HCT116 (cell line): Measurements from ENCODE around the gene IFT25. TPM values are rescaled to one million over a fixed set of nuclear protein-coding genes. Genes with fewer than 3 reads are reported as not detected.
"Not testable (repeated sequence)": the region's sequence is repeated elsewhere in the genome, so short reads cannot be mapped to it uniquely, and the experiment has no call there.

Source experiments
- ATAC-seq: fragments of 200-7000 bp; cut with Tn5 transposase; 2 replicates; pipeline ENCODE4 v1.9.1; 2020; ENCODE audit warnings: mild to moderate bottlenecking, moderate library complexity
- BruUV-seq: library from RNA; stranded (reverse); fragments of 400-500 nt; replicated peaks from 2 replicates; lab custom pipeline; 2021; lab: Mats Ljungman, UMichigan
- CTCF ChIA-PET: fragments of 300-600 bp; sonication (Branson Sonifier 250); formaldehyde crosslinking; loops from one replicate; lab custom pipeline; 2021; ENCODE audit warnings: antibody characterized with exemption; lab: Charles Lee
- POLR2A ChIA-PET: fragments of 300-600, 350-600 bp; sonication (Branson Sonifier 250); formaldehyde crosslinking; loops from one replicate; lab custom pipeline; 2021; ENCODE audit warnings: antibody characterized with exemption; lab: Charles Lee
- RAD21 ChIA-PET, 2 experiments: fragments of 300-600 bp; sonication (Branson Sonifier 250); formaldehyde crosslinking; loops; one replicate each; lab custom pipeline; 2023; ENCODE audit warnings: low total read pairs in 2 of 2; ENCODE audit not compliant: uncharacterized antibody in 2 of 2, unreplicated experiment in 2 of 2, low non-redundant PET in 1 of 2; lab: Charles Lee
- DNase-seq: peaks from one replicate; pipeline ENCODE4 v3.0.0-alpha.2; 2010; ENCODE audit warnings: low read depth, low spot score
- H2AFZ ChIP-seq: fragments of 200-600 bp; shearing (Covaris generic), sonication (generic); 2 replicates; pipeline ENCODE4 v1.6.1; 2017; ENCODE audit warnings: low read depth, mixed run types, mixed read lengths, antibody characterized with exemption, low read length; ENCODE audit not compliant: poor library complexity, severe bottlenecking
- H3K27ac ChIP-seq: 2 replicates; pipeline ENCODE4 v1.5.1; 2012; ENCODE audit warnings: low read depth, low read length
- H3K27me3 ChIP-seq: fragments of 200-600 bp; sonication (generic); 2 replicates; pipeline ENCODE4 v1.6.1; 2016; ENCODE audit warnings: mixed run types, low read length, mixed read lengths; ENCODE audit not compliant: insufficient read depth
- H3K36me3 ChIP-seq, 2 experiments: fragments of 200-500 bp in 1 of 2; fragments of 200-600 bp in 1 of 2; sonication (Bioruptor generic) in 1 of 2; sonication (generic) in 1 of 2; 2 replicates each; pipeline versions ENCODE4 v1.5.1 to v1.6.1; 2014 to 2016; ENCODE audit warnings: low read length in 2 of 2, inconsistent platforms in 1 of 2, mixed read lengths in 1 of 2, mixed run types in 1 of 2; ENCODE audit not compliant: insufficient read depth in 2 of 2, control insufficient read depth in 1 of 2
- H3K4me1 ChIP-seq, 2 experiments: fragments of 200-600 bp in 1 of 2; sonication (generic) in 1 of 2; 2 replicates each; pipeline versions ENCODE4 v1.5.1 to v1.6.1; 2012 to 2017; ENCODE audit warnings: low read length in 2 of 2, inconsistent platforms in 1 of 2, mild to moderate bottlenecking in 1 of 2, mixed read lengths in 1 of 2, mixed run types in 1 of 2, moderate library complexity in 1 of 2; ENCODE audit not compliant: insufficient read depth in 2 of 2, control insufficient read depth in 1 of 2
- H3K4me2 ChIP-seq: fragments of 200-600 bp; sonication (generic); 2 replicates; pipeline ENCODE4 v1.6.1; 2017; ENCODE audit warnings: mixed run types, low read length, mixed read lengths
- H3K4me3 ChIP-seq, 2 experiments: fragments of 200-600 bp in 1 of 2; sonication (generic) in 1 of 2; replicated peaks in 1 of 2; 2 replicates each; pipeline ENCODE4 v1.5.1; 2011 to 2016; ENCODE audit warnings: low read length in 2 of 2, control low read depth in 1 of 2, low read depth in 1 of 2, mild to moderate bottlenecking in 1 of 2, mixed read lengths in 1 of 2, mixed run types in 1 of 2
- H3K79me2 ChIP-seq: fragments of 200-600 bp; sonication (generic); 2 replicates; pipeline ENCODE4 v1.6.1; 2017; ENCODE audit warnings: mild to moderate bottlenecking, mixed run types, low read length, moderate library complexity, mixed read lengths; ENCODE audit not compliant: insufficient read depth
- H3K9ac ChIP-seq: fragments of 200-600 bp; sonication (generic); 2 replicates; pipeline ENCODE4 v1.6.1; 2016; ENCODE audit warnings: low read length, mixed read lengths
- H3K9me2 ChIP-seq: fragments of 200-600 bp; sonication (generic), shearing (Covaris generic); 2 replicates; pipeline ENCODE4 v1.6.1; 2017; ENCODE audit warnings: mixed run types, mild to moderate bottlenecking, moderate library complexity; ENCODE audit not compliant: insufficient read depth
- H3K9me3 ChIP-seq, 2 experiments: fragments of 200-500 bp in 1 of 2; fragments of 200-600 bp in 1 of 2; sonication (Bioruptor generic) in 1 of 2; sonication (generic) in 1 of 2; 2 replicates each; pipeline ENCODE4 v1.6.1; 2014 to 2017; ENCODE audit warnings: low read length in 2 of 2, mixed read lengths in 2 of 2, inconsistent platforms in 1 of 2, low read depth in 1 of 2, mild to moderate bottlenecking in 1 of 2, mixed run types in 1 of 2, moderate library complexity in 1 of 2; ENCODE audit not compliant: control insufficient read depth in 1 of 2, insufficient read depth in 1 of 2
- H4K20me1 ChIP-seq: fragments of 200-600 bp; sonication (generic), shearing (Covaris generic); 2 replicates; pipeline ENCODE4 v1.6.1; 2017; ENCODE audit warnings: mixed run types, mild to moderate bottlenecking, moderate library complexity; ENCODE audit not compliant: insufficient read depth
- CBX3 ChIP-seq: IDR thresholded peaks from 2 replicates; pipeline ENCODE4 v1.6.1; 2012; ENCODE audit warnings: low read depth
- CEBPB ChIP-seq: IDR thresholded peaks from 2 replicates; pipeline ENCODE4 v1.6.1; 2012; ENCODE audit warnings: low read depth
- ELF1 ChIP-seq: IDR thresholded peaks from 2 replicates; pipeline ENCODE4 v1.6.1; 2012; ENCODE audit warnings: low read depth, borderline replicate concordance
- EZH2 ChIP-seq: fragments of 200-600 bp; sonication (generic); IDR thresholded peaks from 2 replicates; pipeline ENCODE4 v1.6.1; 2017; ENCODE audit warnings: antibody characterized with exemption, mixed run types
- EZH2phosphoT487 ChIP-seq: fragments of 200-600 bp; IDR thresholded peaks from 2 replicates; pipeline ENCODE4 v1.6.1; 2018; ENCODE audit warnings: antibody characterized with exemption, borderline replicate concordance
- MAX ChIP-seq: IDR thresholded peaks from 2 replicates; pipeline ENCODE4 v1.6.1; 2012
- RAD21 ChIP-seq: IDR thresholded peaks from 2 replicates; pipeline ENCODE4 v1.6.1; 2012; ENCODE audit warnings: low read depth, mild to moderate bottlenecking
- SIN3A ChIP-seq: IDR thresholded peaks from 2 replicates; pipeline ENCODE4 v1.6.1; 2012; ENCODE audit warnings: low read depth
- intact Hi-C: fragments of 100-400 bp; cut with micrococcal nuclease; formaldehyde crosslinking; loops from 2 replicates; pipeline ENCODE4 v1.10.0; 2022
- total RNA-seq: library from RNA; stranded (reverse); gene quantifications from one replicate; pipeline ENCODE4 v1.2.1, GENCODE V29; 2021; ENCODE audit not compliant: unreplicated experiment

The IFT25 gene
- total RNA-seq, 1 experiment from 2014 or later, result 45.1 TPM

DNA sequence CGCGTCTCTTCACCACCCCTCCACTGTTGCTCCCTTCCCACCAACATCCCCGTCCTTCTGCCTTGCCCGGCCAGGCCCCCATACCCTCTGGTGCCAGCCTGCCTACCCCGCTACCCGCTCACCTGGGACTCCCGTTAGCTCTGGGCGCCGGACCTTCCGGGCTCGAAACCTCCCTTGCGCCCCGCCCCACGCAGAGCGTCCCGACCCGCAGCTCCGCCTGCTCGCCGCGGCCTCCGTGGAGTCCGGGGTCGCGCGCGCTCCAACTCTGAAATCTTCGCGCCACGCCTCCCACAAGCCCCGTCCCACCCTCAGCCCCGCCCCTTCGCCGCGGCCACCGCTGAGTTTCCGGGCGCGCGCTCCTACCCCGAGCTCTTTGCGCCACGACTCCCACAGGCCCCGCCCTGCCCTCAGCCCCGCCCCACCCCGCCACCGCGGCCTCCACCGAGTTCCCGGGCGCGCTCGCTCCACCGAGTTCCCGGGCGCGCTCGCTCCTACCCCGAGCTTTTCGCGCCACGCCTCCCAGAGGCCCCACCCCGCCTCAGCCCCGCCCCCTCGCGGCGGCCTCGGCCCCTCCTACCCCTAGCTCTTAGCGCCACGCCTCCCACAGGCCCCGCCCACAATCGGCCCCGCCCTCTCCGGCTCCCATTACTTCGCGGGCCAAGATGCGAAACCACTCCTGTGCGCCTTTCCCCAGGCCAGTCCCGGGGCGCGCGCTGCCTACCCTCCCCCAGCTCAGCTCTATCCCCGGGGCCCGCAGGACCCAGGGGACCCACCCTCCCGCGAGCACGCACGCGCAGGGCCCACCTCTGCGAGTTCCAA, at the start of gene IFT25 (continued):
- TF ChIP-seq RAD21 (no peak), SIN3A (peak; percentile 77), CEBPB (no peak), ELF1 (no peak), CBX3 (no peak), EZH2phosphoT487 (no peak), MAX (peak; percentile 59), EZH2 (no peak)

- POLR2A ChIA-PET, H3K9ac ChIP-seq, H3K27ac ChIP-seq, CTCF ChIA-PET, RAD21 ChIA-PET, ATAC-seq, intact Hi-C loops, BruUV-seq, H2AFZ ChIP-seq, H3K4me2 ChIP-seq, H3K4me1 ChIP-seq, H3K36me3 ChIP-seq, H3K9me3 ChIP-seq, H3K9me2 ChIP-seq, DNase-seq, H4K20me1 ChIP-seq, H3K27me3 ChIP-seq, H3K79me2 ChIP-seq, H3K4me3 ChIP-seq: not testable (repeated sequence)
Observed at GRCh38 chr1:53994516-53994915, 49.0 kb upstream of the IFT25 start.
